ENCODE results near the gene FBXW9. TPM values are rescaled to one million over a fixed set of nuclear protein-coding genes. Genes with fewer than 3 reads are reported as not detected.
"Not testable (repeated sequence)": the region's sequence is repeated elsewhere in the genome, so short reads cannot be mapped to it uniquely, and the experiment has no call there.

Gene FBXW9
- total RNA-seq, 1 donor from 2014 or later, result 14.8 TPM

DNA sequence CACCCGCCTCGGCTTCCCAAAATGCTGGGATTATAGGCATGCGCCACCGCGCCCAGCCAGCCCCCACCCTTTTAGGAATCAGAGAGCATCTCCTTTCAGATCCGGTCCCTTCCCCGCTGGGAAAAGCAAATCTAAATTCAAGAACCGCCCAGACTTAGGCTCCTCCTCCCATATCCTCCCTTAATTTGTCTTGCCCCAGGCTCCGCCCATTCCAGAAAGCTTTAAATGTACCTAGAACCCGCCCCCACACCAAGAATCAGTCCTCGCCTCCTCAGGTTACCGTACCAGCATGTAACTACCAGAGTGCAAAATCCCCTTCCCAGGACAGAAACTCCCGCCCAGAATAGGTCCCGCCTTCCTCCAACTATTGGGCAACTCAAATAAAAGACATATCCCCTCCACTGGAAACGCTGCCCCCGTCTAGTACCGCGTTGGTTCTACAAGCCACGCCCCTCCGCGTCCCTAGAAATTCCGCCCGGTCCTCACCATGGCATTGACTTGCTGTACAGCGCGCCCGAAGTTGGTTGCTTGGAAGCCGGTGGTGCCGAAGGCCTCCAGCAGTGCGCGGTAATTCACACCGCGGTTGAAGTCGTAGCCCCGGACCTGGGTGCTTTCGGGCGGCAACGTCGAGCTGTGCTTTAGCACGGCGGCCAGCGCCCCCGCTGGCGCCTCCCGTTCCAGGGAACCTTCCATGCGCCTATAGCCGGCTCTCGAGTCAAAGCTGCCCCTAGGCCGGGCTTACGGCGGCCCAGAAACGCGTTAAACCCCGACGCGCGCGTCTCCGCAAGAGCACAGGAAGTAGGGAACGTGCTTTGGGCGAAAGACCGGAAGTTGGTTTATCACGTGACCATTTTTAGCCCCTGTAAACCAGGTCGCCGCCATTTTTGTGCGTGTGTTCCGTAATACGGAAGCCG lies 15.1 kb downstream of the FBXW9 start, which contains the start of gene DHPS:
DHPS (minus strand) TSS at position 807 of the 914 bp plus-strand sequence; CDS start at position 693, 114 bp downstream.
- DNase-seq (ENCODE audit: low read depth, low spot score), result peak; percentile 93

DNA sequence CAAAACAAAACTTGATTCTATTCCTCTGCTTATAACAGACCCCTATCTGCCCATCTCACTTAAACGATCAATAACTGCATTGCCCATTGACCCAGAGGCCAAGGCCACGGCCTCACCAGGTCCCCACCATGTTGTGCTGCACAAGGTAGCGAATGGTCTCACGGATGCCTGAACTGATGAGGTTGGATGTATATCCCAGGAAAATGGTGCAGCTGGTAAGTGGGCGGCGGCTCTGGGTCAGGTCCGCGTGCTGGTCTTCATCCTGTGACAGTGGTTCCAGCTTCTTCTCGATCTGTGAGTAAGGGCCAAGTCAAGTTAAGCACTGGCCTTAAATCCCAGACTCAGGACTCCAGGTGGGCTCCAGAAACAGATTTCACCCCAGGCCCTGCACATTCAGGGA lies 16.4 kb downstream of the FBXW9 start:
- DNase-seq (ENCODE audit: low read depth, low spot score), result no peak

DNA sequence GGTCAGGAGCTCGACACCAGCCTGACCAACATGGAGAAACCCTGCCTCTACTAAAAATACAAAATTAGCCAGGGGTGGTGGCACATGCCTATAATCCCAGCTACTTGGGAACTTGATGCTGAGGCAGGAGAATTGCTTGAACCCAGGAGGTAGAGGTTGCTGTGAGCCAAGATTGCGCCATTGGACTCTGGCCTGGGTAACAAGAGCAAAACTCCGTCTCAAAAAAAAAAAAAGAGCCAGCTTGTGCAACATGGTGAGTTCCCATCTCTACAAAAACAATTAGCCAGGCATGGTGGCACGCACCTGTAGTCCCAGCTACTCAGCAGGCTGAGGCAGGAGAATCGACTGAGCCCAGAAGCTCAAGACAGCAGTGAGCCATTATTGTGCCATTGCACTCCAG lies 18.4 kb downstream of the FBXW9 start:
- not testable (repeated sequence) for DNase-seq (ENCODE audit: low read depth, low spot score)

DNA sequence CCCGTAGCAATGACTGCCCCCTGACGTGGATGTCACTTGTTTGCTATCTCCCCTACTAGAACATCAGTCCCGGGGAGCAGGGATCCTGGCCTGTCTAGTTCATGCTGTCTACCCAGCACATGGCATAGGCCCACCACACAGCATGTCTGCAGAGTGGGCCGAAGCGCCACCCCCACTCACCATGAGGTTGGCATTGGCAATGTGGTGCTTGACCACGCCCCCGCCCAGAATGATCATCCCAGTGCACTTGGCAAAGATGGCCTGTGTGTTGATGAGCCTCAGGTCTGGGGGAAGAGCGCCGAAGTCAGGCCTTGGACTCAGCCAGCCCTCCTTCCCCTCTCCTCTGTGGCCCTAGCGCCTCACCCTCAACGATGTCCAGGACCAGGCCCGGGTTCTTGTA lies 19.5 kb downstream of the FBXW9 start:
- no peak for DNase-seq (ENCODE audit: low read depth, low spot score)

DNA sequence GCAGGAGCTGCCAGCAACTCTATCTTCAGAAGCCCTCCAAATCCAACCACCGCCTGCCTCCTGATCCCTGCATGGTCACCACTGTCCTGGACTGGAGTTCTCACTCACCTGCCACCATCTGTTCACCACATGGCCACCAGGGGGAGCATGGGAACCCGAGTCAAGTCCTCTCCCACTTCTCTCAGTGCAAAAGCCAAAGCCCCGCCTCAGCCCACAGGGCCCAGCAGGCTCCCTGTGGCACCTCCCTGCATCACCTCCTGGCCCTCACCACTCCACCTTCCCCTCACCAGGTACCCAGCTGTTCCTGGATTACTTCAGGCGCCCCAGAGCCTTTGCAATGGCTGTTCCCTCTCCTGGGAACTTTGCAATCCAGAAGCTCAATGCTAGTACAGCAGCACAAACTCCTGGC lies 20.0 kb downstream of the FBXW9 start:
- DNase-seq (ENCODE audit: low read depth, low spot score), result no peak

DNA sequence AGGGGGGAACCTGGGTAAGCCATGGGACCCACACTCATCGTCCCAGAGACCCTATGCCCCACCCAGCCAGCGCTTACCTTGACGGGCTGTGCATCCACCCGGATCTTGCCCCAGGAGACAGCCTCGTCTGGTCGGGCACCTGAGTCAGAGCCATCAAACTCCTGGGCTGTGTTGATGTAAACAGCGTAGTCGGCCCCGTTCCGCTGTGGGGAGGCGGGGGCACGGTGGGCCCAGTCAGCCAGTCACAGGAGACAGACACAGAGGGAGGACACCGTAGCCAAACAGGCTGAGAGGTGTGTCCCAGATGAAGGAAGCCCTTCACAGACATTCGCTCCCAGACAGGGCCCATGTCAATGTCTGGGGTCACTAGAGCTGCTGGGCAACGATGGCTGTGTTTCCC lies 20.5 kb downstream of the FBXW9 start:
- no peak for DNase-seq (ENCODE audit: low read depth, low spot score)

DNA sequence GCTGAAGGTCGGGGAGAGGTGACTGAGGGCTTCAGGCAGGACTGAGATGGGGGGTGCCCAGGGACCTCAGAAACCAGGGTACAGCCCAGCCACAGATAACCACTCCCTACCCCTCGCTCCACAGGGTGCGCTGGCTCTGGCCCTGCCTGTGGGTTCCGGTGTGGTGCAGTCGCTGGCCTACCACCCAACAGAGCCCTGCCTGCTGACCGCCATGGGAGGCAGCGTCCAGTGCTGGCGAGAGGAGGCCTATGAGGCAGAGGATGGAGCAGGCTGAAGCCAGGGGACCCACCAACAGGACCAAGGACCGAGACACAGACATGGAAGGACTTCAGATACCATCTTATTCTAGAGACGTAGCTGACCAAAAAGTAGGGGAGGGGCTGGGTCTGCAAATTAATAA lies 21.0 kb downstream of the FBXW9 start:
- no peak for DNase-seq (ENCODE audit: low read depth, low spot score)

DNA sequence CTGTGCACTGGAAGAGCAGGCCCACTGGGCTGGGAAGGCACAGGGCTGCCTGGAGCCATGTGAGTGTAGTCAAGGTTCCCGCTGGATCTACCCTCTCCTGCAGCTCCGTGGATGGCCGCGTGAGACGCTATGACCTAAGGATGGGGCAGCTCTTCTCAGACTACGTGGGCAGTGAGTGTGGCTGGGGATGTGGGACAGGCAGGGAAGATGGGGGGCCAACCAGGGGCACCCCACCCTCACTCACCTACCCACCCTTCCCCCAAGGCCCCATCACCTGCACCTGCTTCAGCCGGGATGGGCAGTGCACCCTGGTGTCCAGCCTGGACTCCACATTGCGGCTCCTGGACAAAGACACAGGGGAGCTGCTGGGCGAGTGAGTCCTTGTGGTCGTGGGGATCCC lies 23.7 kb downstream of the FBXW9 start:
- no peak for DNase-seq (ENCODE audit: low read depth, low spot score)

DNA sequence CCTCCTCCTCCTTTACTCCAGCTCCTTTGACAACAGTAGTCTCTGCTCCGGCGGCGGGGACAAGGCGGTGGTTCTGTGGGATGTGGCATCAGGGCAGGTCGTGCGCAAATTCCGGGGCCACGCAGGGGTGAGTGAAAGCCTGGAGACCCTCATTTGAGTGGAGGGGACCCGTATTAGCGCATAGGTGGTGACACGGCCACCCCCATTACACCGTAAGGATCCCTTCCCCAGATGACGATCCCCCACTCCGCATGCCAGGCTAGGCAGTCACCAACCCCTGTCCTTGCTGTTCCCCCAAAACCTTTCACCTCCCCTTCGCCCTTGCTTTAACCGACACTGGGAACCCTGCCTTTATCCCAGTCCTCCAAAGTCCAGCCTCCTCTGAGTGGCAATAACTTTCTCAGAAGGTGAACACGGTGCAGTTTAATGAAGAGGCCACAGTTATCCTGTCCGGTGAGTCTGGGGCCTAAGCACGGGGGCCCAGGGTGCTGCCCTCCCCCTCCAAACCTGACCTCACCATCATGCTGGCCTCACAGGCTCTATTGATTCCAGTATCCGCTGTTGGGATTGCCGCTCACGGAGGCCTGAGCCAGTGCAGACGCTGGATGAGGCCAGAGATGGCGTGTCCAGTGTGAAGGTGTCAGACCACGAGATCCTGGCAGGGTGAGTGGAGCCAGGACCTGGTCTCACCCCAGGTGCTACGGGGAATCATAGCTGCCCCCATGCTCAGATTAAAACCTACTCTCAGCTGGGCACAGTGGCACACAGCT lies 26.1 kb downstream of the FBXW9 start:
- DNase-seq (ENCODE audit: low read depth, low spot score), result no peak

DNA sequence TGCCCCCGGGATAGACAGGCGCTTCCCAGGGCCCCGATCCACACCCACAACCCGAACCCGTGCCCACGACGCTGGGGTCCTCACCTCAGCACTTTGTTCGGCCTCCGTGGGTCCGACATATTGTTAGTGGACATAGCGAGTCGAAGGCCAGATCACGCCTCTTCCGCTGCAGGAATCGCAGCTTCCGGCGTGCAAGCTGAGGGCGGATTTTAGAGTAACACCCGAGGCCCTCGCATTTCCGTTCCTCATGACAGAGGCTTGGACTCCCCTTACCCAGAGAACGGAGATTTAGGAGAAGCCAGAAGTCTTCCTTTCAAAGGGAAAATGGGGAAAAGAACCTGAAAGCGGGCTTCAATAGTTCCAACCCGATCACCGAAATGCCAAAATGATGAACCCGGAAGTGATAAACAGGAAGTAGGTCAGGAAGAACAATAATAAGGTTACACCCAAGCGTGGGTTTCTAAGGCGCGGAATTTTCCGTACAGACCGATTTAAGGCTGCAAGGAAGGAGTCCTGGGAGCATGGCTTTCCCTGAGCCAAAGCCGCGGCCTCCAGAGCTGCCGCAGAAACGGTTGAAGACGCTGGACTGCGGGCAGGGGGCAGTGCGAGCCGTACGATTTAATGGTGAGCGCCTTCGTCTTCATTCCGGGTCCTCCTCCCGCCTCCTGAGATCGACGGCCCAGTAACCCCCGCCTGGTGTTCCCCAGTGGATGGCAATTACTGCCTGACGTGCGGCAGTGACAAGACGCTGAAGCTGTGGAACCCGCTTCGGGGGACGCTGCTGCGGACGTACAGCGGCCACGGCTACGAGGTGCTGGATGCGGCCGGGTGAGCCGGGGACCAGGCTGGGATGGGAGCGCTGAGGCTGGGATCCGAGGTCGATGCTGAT lies 26.9 kb downstream of the FBXW9 start:
- DNase-seq (ENCODE audit: low read depth, low spot score), result no peak

DNA sequence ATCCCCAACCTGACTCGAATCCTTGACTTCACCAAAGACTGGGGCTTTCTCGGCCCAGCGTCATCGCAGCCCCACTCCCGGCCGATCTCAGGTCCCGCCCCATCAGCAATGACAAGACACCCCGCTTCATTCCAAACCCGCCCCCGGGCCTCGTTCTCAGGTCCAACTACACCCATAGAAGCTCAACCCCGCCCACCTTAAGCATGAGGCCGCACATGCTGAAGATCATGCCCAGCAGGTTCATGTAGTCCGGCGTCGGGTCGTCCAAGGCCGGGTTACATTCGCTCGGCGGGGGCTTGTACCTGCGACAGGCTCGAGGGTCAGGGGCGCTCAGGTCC lies 27.5 kb downstream of the FBXW9 start:
- DNase-seq (ENCODE audit: low read depth, low spot score), result no peak

DNA sequence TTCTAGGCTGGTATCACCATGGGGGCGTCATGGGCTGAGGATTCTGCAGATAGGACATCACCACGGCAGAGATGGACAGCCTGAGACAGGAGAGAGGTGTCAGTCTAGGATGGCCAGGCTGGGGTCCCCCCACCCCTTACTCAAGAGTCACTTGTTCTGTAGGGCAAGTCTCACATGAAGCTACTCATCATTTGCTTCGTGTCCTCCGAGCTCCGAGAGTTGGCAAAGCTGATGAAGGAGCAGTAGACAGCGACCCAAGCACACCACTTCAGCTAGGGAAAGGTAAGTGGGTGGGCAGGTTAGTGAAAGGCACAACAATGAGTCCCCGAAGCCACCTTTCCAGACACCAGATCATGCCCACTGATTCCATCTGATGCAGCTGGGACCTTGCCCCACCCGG lies 28.1 kb downstream of the FBXW9 start:
- DNase-seq (ENCODE audit: low read depth, low spot score), result no peak

DNA sequence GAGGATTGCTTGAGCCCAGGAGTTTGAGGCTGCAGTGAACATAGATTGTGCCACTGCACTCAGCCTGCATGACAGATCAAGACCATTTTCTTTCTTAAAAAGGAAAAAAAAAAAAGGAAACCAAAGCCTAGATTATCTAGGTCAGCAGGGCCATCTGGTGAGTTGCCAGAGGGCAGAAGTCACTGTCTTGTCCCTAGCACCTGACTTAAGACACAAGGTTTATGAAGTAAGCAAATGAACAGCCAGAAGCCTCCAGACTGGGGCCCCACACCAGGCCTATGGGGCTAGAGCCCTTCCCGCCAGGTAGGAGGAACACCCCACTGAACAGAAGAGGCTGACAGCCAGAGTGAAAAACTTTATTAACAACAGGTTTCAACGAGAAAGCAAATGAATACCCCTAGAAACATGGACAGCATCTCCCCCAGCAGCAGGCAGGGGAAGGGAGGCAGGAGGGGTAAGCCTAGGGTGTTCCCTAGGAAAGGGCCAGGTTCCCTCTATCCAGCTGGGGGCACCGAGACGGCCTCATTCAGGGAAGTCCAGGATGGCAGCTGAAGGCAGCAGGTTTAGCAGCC lies 28.6 kb downstream of the FBXW9 start:
- DNase-seq (ENCODE audit: low read depth, low spot score), result no peak

DNA sequence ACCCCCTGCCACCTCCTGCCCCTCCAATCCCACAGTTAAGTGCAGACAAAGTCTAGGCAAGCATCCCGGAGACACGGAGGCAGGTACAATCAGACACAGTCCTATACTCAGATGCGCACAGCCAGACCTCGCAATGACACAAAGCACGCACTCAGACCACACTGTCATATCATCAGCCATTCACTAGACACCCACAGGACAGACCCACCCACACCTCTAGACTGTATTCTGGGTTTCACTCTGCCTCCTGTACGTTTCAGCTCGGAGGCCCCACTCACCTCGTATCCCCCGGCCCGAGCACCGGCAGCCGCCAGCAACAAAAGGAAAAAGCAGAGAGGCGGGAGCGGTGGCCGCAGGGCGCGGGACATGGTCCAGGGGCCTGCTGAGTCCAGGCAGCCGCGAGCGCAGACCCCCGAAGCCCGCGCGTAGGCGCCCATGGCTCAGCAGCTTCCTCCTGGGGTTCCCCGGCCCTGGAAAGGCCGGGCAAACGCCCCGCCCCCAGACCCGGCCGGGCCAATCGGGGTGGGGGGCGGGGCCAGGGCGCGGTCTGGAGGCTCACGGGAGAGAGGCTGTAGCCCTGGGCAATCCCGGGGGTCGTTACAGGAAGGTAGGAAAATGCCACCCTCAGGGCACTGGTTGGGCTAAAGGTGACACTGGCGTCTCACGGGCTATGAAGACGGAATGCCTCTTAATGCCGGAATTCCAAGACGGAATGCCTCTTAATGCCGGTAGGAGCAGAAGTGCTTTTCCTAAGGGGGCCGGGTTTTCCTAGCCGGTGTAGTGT lies 30.0 kb downstream of the FBXW9 start, which contains the start of the genes MAN2B1 and WDR83:
MAN2B1 (minus strand) TSS at position 478 of the 784 bp plus-strand sequence; CDS start at position 437, 41 bp downstream.
WDR83 (plus strand) TSS at position 543 of the 784 bp plus-strand sequence. CDS start 2,984 bp downstream, outside the sequence.
- no peak for DNase-seq (ENCODE audit: low read depth, low spot score)

DNA sequence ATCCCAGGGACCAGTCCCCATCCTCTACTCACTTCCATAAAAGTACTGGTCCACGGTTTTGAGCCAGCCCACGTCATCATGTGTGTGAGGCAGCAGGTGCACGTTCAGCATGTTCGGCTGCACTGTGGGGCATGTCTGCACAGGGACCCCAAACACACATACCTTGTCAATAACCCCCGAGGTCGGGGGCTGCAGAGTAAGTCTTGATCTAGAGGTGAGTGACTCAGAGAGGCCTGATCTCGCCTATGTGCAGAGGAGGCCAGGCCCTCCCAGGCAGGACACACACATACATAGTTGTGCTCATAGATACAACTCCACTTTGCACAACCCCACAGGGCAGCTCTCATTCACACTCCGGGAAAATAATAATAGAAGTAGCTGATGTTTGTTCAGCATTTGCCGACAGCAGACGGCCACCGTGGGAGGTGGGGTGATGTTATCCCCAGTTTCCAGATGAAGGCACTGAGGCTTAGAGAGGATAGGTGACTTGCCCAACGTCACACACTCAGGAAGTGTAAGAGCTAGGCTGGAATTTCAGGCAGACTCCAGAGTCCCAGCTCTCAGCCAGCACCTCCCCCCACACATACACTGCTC lies 30.7 kb downstream of the FBXW9 start:
- DNase-seq (ENCODE audit: low read depth, low spot score), result no peak

DNA sequence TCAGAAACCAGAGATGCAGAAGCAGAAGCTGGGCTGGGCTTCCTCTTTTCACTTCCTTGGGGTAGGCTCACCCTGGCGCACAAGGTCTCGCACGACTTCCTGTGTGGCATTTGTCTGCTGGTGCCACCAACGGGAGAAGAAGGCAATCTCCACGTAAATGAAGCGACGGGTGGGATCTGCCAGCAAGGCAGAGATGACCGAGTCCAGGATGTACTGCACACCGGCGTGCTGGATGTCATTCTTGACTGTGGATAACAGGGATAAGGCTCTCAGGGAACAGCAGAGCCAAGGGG lies 31.2 kb downstream of the FBXW9 start:
- DNase-seq (ENCODE audit: low read depth, low spot score), result no peak

DNA sequence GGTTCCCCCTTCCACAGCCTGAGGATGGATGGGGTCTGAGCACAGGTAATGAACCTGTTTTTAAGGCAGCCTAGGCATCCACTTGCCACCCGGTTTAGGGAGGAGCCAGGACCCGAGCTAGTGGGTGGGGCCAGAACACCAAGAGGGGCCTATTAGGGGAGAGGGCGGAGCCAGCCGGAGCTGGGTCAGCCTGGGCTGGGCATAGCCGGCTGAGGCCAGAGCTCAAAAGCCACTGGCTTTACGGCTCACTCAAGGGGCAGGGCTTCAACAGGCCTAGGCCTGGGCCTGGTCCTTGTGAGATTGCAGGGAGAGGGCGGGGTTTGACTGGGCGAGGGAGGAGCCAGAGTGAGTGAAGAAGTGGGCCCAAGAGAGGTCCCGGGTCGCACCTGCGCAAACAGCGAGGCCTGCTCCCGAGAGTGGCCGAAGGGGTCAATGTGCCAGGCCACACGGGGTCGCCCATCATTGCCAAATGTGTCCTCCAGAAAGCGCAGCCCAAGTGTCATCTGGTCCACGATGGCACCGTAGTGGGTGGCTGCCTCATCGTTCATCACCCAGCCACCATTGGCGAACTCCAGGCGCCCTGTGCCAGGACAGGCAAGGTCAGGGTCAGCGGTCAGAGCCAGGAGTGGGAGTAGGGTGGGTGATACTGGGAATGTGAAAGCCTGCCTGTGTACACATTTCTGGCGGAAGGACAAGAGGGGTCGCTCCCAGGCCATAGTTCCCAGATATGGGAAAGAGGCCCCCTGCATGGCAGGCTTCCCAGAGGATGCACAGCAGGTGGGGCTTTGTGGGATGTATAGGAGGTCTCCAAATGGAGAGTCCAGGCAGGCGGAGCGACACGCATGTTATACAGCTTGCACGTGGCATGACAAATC lies 31.8 kb downstream of the FBXW9 start:
- no peak for DNase-seq (ENCODE audit: low read depth, low spot score)

DNA sequence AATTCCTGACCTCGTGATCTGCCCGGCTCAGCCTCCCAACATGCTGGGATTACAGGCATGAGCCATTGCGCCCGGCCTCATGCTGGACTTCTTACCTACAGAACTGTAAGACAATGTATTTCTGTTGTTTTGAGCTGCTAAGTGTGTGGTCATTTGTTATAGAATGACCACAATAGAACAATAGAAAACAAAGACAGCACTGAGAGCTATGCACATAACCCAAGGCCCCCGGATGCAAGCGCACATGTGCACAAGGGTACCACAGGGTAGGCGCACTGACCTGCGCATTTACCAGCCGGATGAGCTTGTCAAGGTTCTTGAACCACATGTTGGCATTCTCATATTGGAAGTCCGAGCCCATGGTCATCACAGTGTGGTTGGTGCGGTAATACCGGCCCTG lies 35.5 kb downstream of the FBXW9 start:
- no peak for DNase-seq (ENCODE audit: low read depth, low spot score)

DNA sequence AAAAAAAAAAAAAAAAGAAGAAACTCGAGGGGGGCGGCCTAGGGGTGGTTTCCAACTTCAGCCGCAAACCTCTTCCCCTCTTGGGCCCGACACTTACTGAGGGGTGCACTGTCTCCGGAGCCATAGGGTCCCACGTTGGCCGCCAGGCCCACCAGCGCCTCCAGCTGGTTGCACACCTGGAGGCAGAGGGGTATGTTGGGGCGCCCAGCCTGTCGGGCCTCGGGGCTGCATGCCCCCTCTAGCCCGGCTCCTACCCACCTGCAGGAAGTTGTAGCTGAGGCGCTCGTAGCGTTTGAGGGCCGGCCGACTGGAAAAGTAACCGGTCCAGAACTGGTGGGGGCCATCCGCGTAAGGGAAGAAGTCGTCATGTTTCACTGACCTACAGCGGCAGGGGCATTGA lies 38.5 kb downstream of the FBXW9 start:
- no peak for DNase-seq (ENCODE audit: low read depth, low spot score)

Data from pulmonary artery endothelial cell (primary cell).